ENCODE data around the gene ASTN2.

Gene ASTN2

GRCh38 chr9:117081641-117082317 lies 333.1 kb downstream of the ASTN2 start:
- TF ChIP-seq CTCF (conservative IDR thresholded peaks at IDR 0.05) = no peak
- no peak overlapping the region for H3K27ac ChIP-seq

GRCh38 chr9:117080765-117081390 lies 334.0 kb downstream of the ASTN2 start:
- no peak overlapping the region for H3K27ac ChIP-seq
- TF ChIP-seq CTCF (conservative IDR thresholded peaks at IDR 0.05) = no peak

- no peak for TF ChIP-seq CTCF (conservative IDR thresholded peaks at IDR 0.05)
Measured at GRCh38 chr9:117076571-117077290, 338.1 kb downstream of the ASTN2 start.

GRCh38 chr9:117075636-117076035 lies 339.2 kb downstream of the ASTN2 start:
- TF ChIP-seq CTCF (conservative IDR thresholded peaks at IDR 0.05) = no peak
- H3K27ac ChIP-seq = no peak overlapping the region

More at GRCh38 chr9:117076571-117077290, 338.1 kb downstream of the ASTN2 start:
- no peak overlapping the region for H3K27ac ChIP-seq

GRCh38 chr9:117074784-117075520 lies 339.9 kb downstream of the ASTN2 start:
- H3K27ac ChIP-seq = no peak overlapping the region
- TF ChIP-seq CTCF (conservative IDR thresholded peaks at IDR 0.05) = no peak

- H3K27ac ChIP-seq = no peak overlapping the region
- TF ChIP-seq CTCF (conservative IDR thresholded peaks at IDR 0.05) = no peak
Measured at GRCh38 chr9:117074342-117074662, 340.6 kb downstream of the ASTN2 start.

Measured in VCaP (cell line).